Bronchial epithelial cell (primary cell): ENCODE results near the gene LOXHD1. TPM values are rescaled to one million over a fixed set of nuclear protein-coding genes. Genes with fewer than 3 reads are reported as not detected.
A peak's percentile ranks its signal among the peaks of the same experiment; 100 is the strongest.

Experiments
- DNase-seq: peaks from one replicate; pipeline ENCODE4 v3.0.0-alpha.2; 2010; ENCODE audit warnings: low read depth
- FAIRE-seq: peaks from 2 replicates; lab custom pipeline; 2011; peaks lifted over from hg19 to GRCh38; lab: Jason Lieb, UNC
- H3K27me3 ChIP-seq: 2 replicates; pipeline ENCODE4 v1.5.1; 2011; ENCODE audit warnings: low read length; ENCODE audit not compliant: control insufficient read depth, insufficient read depth
- H3K36me3 ChIP-seq: 2 replicates; pipeline ENCODE4 v1.5.1; 2011; ENCODE audit warnings: low read length; ENCODE audit not compliant: control insufficient read depth, insufficient read depth
- H3K4me3 ChIP-seq: 2 replicates; pipeline ENCODE4 v1.5.1; 2011; ENCODE audit warnings: mild to moderate bottlenecking, low read depth, low read length, control low read depth
- CTCF ChIP-seq: IDR thresholded peaks from 2 replicates; pipeline ENCODE4 v1.5.1; 2011; ENCODE audit warnings: mild to moderate bottlenecking, moderate library complexity, low read length, control low read depth, inconsistent platforms; ENCODE audit not compliant: insufficient read depth, severe bottlenecking
- total RNA-seq: library from RNA; depleted of rRNA; stranded (reverse); fragments of >200 nt; gene quantifications from 2 replicates; pipeline ENCODE4 v1.2.1, GENCODE V29; 2014

Gene LOXHD1
- total RNA-seq, 1 donor from 2014 or later = not detected

- Histone ChIP-seq H3K36me3 (no peaks in the 10 kb centered on the region), H3K4me3 (no peak overlapping the region), H3K27me3 (no peaks in the 10 kb centered on the region)
- no peak for FAIRE-seq
- TF ChIP-seq CTCF = no peak
- DNase-seq = peak; percentile 20
These were observed 159.9 kb downstream of the LOXHD1 start for GRCh38 chr18:46497129-46497528.

GRCh38 chr18:46488471-46489213, 168.4 kb downstream of the LOXHD1 start:
- Histone ChIP-seq H3K36me3 (no peaks in the 10 kb centered on the region), H3K27me3 (peaks cover 3% of the 10 kb centered on the region), H3K4me3 (no peak overlapping the region)
- no peak for DNase-seq
- no peak for FAIRE-seq
- TF ChIP-seq CTCF = no peak

- H3K36me3 ChIP-seq = no peaks in the 10 kb centered on the region
- H3K27me3 ChIP-seq = peaks cover 3% of the 10 kb centered on the region
- peak; percentile 54 for DNase-seq
- no peak for TF ChIP-seq CTCF
- no peak overlapping the region for H3K4me3 ChIP-seq
- FAIRE-seq = peak; percentile 81
These were observed 171.3 kb downstream of the LOXHD1 start for GRCh38 chr18:46485675-46486194.

DNA sequence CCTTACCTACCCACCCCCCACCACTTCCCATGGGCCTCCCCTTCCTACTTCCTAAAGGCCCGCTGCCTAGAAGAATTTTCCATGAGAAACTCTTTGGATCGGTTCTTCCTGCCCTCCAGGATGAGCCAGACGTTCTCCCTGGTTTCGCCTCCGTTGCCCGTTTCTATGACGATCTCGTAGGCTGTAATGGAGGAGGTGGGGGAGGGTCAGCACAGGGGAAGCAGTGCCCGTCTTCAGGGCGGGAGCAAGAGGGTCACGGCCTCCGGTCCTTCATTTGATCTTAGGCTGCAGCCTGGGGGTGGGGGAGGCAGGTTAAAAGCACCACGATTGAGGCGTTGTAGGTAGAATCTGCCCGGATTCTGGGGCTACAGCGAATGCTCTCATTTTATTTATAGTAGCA, 172.0 kb downstream of the LOXHD1 start:
- FAIRE-seq = no peak
- DNase-seq = no peak
- Histone ChIP-seq H3K36me3 (no peaks in the 10 kb centered on the region), H3K27me3 (peaks cover 3% of the 10 kb centered on the region), H3K4me3 (no peak overlapping the region)
- TF ChIP-seq CTCF = no peak

GRCh38 chr18:46482831-46483230, 174.2 kb downstream of the LOXHD1 start:
- TF ChIP-seq CTCF = no peak
- no peak overlapping the region for H3K4me3 ChIP-seq
- DNase-seq (no peak), FAIRE-seq (no peak)
- H3K27me3 ChIP-seq = peaks cover 3% of the 10 kb centered on the region
- H3K36me3 ChIP-seq = no peaks in the 10 kb centered on the region
